ENCODE measurements around the gene RAVER1. TPM values are rescaled to one million over a fixed set of nuclear protein-coding genes. Genes with fewer than 3 reads are reported as not detected.

RAVER1 gene
- total and polyA plus RNA-seq, 9 of the 15 experiments (the other 6 are each of a cell fraction or from before 2014, with no cell fraction given): 0.06 to 113 (median 7.0) TPM

GRCh38 chr19:10332965-10333757 lies at the start of gene RAVER1 (continued):
- TF ChIP-seq, protein P1, sequence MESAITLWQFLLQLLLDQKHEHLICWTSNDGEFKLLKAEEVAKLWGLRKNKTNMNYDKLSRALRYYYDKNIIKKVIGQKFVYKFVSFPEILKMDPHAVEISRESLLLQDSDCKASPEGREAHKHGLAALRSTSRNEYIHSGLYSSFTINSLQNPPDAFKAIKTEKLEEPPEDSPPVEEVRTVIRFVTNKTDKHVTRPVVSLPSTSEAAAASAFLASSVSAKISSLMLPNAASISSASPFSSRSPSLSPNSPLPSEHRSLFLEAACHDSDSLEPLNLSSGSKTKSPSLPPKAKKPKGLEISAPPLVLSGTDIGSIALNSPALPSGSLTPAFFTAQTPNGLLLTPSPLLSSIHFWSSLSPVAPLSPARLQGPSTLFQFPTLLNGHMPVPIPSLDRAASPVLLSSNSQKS (CRISPR knock-in tag; IDR thresholded peaks at IDR 0.05): no peak
- TF ChIP-seq CBX3 (IDR thresholded peaks at IDR 0.05; ENCODE audit: borderline replicate concordance in 1 of 2, low read length in 2 of 2): 0 out of 3 replicates have a peak, but pooled peaks of 1 of the 2 experiments have one; percentile 22
- TF ChIP-seq, protein P2, sequence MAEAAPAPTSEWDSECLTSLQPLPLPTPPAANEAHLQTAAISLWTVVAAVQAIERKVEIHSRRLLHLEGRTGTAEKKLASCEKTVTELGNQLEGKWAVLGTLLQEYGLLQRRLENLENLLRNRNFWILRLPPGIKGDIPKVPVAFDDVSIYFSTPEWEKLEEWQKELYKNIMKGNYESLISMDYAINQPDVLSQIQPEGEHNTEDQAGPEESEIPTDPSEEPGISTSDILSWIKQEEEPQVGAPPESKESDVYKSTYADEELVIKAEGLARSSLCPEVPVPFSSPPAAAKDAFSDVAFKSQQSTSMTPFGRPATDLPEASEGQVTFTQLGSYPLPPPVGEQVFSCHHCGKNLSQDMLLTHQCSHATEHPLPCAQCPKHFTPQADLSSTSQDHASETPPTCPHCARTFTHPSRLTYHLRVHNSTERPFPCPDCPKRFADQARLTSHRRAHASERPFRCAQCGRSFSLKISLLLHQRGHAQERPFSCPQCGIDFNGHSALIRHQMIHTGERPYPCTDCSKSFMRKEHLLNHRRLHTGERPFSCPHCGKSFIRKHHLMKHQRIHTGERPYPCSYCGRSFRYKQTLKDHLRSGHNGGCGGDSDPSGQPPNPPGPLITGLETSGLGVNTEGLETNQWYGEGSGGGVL (CRISPR knock-in tag; IDR thresholded peaks at IDR 0.05): no peak
- TF ChIP-seq BDP1 (IDR thresholded peaks at IDR 0.05; ENCODE audit: insufficient read depth, insufficient read length): no peak
- TF ChIP-seq, protein P3, sequence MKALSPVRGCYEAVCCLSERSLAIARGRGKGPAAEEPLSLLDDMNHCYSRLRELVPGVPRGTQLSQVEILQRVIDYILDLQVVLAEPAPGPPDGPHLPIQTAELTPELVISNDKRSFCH (CRISPR knock-in tag; IDR thresholded peaks at IDR 0.05): no peak
- TF ChIP-seq, protein P3 (tag; IDR thresholded peaks at IDR 0.05): peak; percentile 73; the same call in 1 of the 2 replicates
- no peak for TF ChIP-seq STAT5B (CRISPR knock-in tag; IDR thresholded peaks at IDR 0.05)
- TF ChIP-seq, protein P4, sequence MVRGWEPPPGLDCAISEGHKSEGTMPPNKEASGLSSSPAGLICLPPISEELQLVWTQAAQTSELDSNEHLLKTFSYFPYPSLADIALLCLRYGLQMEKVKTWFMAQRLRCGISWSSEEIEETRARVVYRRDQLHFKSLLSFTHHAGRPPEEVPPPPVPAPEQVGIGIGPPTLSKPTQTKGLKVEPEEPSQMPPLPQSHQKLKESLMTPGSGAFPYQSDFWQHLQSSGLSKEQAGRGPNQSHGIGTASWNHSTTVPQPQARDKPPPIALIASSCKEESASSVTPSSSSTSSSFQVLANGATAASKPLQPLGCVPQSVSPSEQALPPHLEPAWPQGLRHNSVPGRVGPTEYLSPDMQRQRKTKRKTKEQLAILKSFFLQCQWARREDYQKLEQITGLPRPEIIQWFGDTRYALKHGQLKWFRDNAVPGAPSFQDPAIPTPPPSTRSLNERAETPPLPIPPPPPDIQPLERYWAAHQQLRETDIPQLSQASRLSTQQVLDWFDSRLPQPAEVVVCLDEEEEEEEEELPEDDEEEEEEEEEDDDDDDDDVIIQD (CRISPR knock-in tag; IDR thresholded peaks at IDR 0.05): no peak
- TF ChIP-seq PTRF (tag; IDR thresholded peaks at IDR 0.05): no peak
- no peak for TF ChIP-seq SRSF7 (optimal IDR thresholded peaks at IDR 0.05; ENCODE audit: low read depth, low read length)
- TF ChIP-seq BCOR (IDR thresholded peaks at IDR 0.05): peak; percentile 57
- no peak for TF ChIP-seq ILK (tag; IDR thresholded peaks at IDR 0.05; ENCODE audit: borderline replicate concordance, low read depth)
- TF ChIP-seq, protein P5, sequence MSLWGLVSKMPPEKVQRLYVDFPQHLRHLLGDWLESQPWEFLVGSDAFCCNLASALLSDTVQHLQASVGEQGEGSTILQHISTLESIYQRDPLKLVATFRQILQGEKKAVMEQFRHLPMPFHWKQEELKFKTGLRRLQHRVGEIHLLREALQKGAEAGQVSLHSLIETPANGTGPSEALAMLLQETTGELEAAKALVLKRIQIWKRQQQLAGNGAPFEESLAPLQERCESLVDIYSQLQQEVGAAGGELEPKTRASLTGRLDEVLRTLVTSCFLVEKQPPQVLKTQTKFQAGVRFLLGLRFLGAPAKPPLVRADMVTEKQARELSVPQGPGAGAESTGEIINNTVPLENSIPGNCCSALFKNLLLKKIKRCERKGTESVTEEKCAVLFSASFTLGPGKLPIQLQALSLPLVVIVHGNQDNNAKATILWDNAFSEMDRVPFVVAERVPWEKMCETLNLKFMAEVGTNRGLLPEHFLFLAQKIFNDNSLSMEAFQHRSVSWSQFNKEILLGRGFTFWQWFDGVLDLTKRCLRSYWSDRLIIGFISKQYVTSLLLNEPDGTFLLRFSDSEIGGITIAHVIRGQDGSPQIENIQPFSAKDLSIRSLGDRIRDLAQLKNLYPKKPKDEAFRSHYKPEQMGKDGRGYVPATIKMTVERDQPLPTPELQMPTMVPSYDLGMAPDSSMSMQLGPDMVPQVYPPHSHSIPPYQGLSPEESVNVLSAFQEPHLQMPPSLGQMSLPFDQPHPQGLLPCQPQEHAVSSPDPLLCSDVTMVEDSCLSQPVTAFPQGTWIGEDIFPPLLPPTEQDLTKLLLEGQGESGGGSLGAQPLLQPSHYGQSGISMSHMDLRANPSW (CRISPR knock-in tag; IDR thresholded peaks at IDR 0.05): no peak
- TF ChIP-seq ZNF696 (CRISPR knock-in tag; conservative IDR thresholded peaks at IDR 0.05): no peak
- TF ChIP-seq DLX4 (CRISPR knock-in tag; IDR thresholded peaks at IDR 0.05): no peak
- no peak for TF ChIP-seq NCOA1 (IDR thresholded peaks at IDR 0.05; ENCODE audit: low read depth)
- TF ChIP-seq SIRT6 (IDR thresholded peaks at IDR 0.05; ENCODE audit: low read depth, low read length): no peak
- no peak for TF ChIP-seq TFAM (CRISPR knock-in tag; conservative IDR thresholded peaks at IDR 0.05)
- TF ChIP-seq PCBP1 (IDR thresholded peaks at IDR 0.05; ENCODE audit: low read depth, low read length, poor library complexity, severe bottlenecking): peak; percentile 68

Measured in K562 (cell line).